Heart right ventricle (tissue), 16 donors: ENCODE results near the gene KMO. TPM values are rescaled to one million over a fixed set of nuclear protein-coding genes. Genes with fewer than 3 reads are reported as not detected.

Source experiments
- ATAC-seq, 8 donors: fragments of 200-7000 bp; cut with Tn5 transposase; one replicate each; pipeline ENCODE4 v1.9.1; 2020; ENCODE audit warnings: mild to moderate bottlenecking in 8 of 8, moderate library complexity in 8 of 8, moderate number of reproducible peaks in 1 of 8
- DNase-seq, 2 donors: peaks; one replicate each; pipeline ENCODE4 v3.0.0-alpha.2; 2020
- H3K27ac ChIP-seq, 10 donors: fragments of 200-600 bp; sonication (generic) in 2 of 10; one replicate each; pipeline versions ENCODE4 v1.5.0 to v1.8.0; 2020 to 2022; ENCODE audit warnings: mild to moderate bottlenecking in 3 of 10
- H3K27me3 ChIP-seq, 7 donors: fragments of 200-600 bp; one replicate each; pipeline ENCODE4 v1.8.0; 2021 to 2022; ENCODE audit warnings: mild to moderate bottlenecking in 2 of 7
- H3K36me3 ChIP-seq, 9 donors: fragments of 200-600 bp; sonication (generic) in 1 of 9; one replicate each; pipeline versions ENCODE4 v1.5.0 to v1.8.0; 2020 to 2022; ENCODE audit warnings: mild to moderate bottlenecking in 2 of 9
- H3K4me1 ChIP-seq, 9 donors: fragments of 200-600 bp; sonication (generic) in 1 of 9; one replicate each; pipeline versions ENCODE4 v1.5.0 to v1.8.0; 2020 to 2022; ENCODE audit warnings: mild to moderate bottlenecking in 4 of 9
- H3K4me3 ChIP-seq, 10 donors: fragments of 200-600 bp; sonication (generic) in 2 of 10; one replicate each; pipeline versions ENCODE4 v1.5.0 to v1.8.0; 2020 to 2022; ENCODE audit warnings: mild to moderate bottlenecking in 7 of 10, moderate library complexity in 2 of 10
- H3K9me3 ChIP-seq, 11 donors: fragments of 200-600 bp in 10 of 11; sonication (generic) in 2 of 11; one replicate each; pipeline versions ENCODE4 v1.5.0 to v1.8.0; 2013 to 2022; ENCODE audit warnings: mild to moderate bottlenecking in 2 of 11, control low read depth in 1 of 11, moderate library complexity in 1 of 11
- WGBS, 2 donors: extraction: QIAGEN DNeasy Blood & Tissue Kit; methylation state at CpG; one replicate each; pipeline ENCODE4 v1.1.7; 2013; ENCODE audit warnings: inconsistent platforms in 1 of 2; 5-methylcytosine and 5-hydroxymethylcytosine counted together
- intact Hi-C, 10 donors: fragments of 100-400 bp; cut with DNase I; formaldehyde crosslinking; loops; one replicate each; pipeline versions ENCODE4 v1.11.1 to v1.14.2; 2022
- polyA plus RNA-seq, 2 donors: library from polyadenylated mRNA; stranded (reverse); fragments of 200-250 nt; gene quantifications; one replicate each; pipeline ENCODE4 v1.2.3, GENCODE V29; 2013
- total RNA-seq, 10 donors: library from RNA; stranded (reverse); fragmentation: NEBNext Ultra II Directional in 3 of 10; extraction: Animal tissue kit (Norgen Biotek cat#: 25700) in 3 of 10; gene quantifications; one replicate each; pipeline versions ENCODE4 v1.2.1 to v1.2.4, GENCODE V29; 2021 to 2023
- TF ChIP-seq, protein P1 (sequence below), 9 donors: fragments of 200-600 bp; sonication (generic) in 2 of 9; IDR thresholded peaks; one replicate each; pipeline versions ENCODE4 v1.5.0 to v1.8.0; 2021 to 2022; ENCODE audit warnings: antibody characterized with exemption in 9 of 9, mild to moderate bottlenecking in 5 of 9, moderate library complexity in 1 of 9
- donor health status: Arrhythmogenic right ventricular cardiomyopathy.
- donor health status: ischemic (EF 13 %, LVEDD 7.1; RV severe dilation, severe dysfunction).
- donor health status: healthy with polysubstance abuse.
- donor health status: DM: no; HTN: yes; CAD: no.
- donor health status: DM: no; HTN: no; CAD: no.
- donor health status: ischemic (EF 25% LVEDD 6.9; RV normal size, moderate dysfunction).
- donor health status: ischemic (EF 25% LVEDD 5.7; RV mildly dilated, moderate dysfunction).
- donor health status: healthy.
- donor health status: DM: yes; HTN: yes; CAD: no.
- donor health status: Ischemic cardiomyopathy.
- donor health status: ischemic (EF 35%, LVEDD 5.7; RV mildly dilated, moderate dysfunction).
- donor health status: nonischemic (EF 11% LVEDD 7.7; RV severe dilation, severe dysfunction).
- donor health status: DM: yes; HTN: yes; CAD: no.
- donor health status: PGD.
- donor health status: ischemic (EF 29% LVEDD 5.4; RV normal size, mild dysfunction).
- donor health status: nonischemic (EF 23%, LVEDD 6.1; RV moderate dilation, normal function).

The KMO gene
- total and polyA plus RNA-seq, 12 donors: 0.05 to 1.4 (median 0.29) TPM; not detected in 4

DNA sequence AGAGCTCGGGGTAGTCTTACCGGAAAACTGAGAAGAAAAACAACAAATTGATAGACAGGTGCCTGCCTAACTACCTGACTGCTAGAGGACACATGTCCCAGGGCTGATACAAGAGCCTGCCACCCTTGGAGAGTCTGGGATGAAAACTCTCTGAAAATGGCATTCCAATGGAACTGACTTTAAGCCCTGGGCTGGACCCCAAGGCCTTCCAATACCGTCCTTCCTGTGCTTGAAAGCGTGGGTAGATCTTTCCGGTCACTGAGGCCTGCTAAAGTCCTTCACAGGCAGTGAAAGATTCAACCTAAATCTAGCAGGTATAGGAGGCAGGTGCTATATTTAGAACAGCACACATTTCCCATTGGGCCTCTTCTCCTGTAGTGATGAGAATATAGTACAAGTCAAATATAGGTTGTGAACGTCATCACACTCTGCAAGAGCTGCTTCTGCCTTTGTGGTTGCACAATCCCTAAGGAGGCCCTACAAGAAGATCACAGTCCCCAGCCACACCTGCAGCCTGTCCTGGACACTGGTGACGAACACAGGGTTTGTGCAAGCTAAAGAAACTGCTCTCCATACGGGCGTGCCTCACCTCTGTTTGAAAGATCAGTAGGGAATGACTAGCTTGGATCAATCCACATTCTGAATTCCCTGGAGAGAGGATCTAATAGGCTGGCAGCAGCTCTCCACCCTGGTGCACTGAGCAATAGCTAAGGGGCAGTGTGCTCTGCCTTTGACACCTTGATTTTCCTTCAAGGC lies 108.9 kb downstream of the KMO start:
- no peak for DNase-seq
- Histone ChIP-seq H3K4me1 (peaks cover 0 to 39% (median 12%) of the 10 kb centered on the region in 9 donors), H3K4me3 (peak overlapping the region in 8 of 10 donors; percentile 10 to 100 (median 92)), H3K27ac (peak overlapping the region in 7 of 10 donors; percentile 42 to 91 (median 77)), H3K9me3 (peaks cover 0 to 20% (median 0%) of the 10 kb centered on the region in 11 donors), H3K27me3 (no peaks in the 10 kb centered on the region), H3K36me3 (no peaks in the 10 kb centered on the region)
- ATAC-seq: no peak
- 87 to 88% methylated on average over 9 of the region's 9 CpGs for WGBS, 2 donors
- intact Hi-C loops: loop anchor here in 2 of 10 donors (5.0 to 10.0 kb wide), 2 partner anchors 124 to 204 kb away; partner anchors contain the start of genes EXO1 (in 1 of the 2) and FH (in 1 of the 2)
- TF ChIP-seq, protein P1, sequence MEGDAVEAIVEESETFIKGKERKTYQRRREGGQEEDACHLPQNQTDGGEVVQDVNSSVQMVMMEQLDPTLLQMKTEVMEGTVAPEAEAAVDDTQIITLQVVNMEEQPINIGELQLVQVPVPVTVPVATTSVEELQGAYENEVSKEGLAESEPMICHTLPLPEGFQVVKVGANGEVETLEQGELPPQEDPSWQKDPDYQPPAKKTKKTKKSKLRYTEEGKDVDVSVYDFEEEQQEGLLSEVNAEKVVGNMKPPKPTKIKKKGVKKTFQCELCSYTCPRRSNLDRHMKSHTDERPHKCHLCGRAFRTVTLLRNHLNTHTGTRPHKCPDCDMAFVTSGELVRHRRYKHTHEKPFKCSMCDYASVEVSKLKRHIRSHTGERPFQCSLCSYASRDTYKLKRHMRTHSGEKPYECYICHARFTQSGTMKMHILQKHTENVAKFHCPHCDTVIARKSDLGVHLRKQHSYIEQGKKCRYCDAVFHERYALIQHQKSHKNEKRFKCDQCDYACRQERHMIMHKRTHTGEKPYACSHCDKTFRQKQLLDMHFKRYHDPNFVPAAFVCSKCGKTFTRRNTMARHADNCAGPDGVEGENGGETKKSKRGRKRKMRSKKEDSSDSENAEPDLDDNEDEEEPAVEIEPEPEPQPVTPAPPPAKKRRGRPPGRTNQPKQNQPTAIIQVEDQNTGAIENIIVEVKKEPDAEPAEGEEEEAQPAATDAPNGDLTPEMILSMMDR (IDR thresholded peaks at IDR 0.05): no peak

DNA sequence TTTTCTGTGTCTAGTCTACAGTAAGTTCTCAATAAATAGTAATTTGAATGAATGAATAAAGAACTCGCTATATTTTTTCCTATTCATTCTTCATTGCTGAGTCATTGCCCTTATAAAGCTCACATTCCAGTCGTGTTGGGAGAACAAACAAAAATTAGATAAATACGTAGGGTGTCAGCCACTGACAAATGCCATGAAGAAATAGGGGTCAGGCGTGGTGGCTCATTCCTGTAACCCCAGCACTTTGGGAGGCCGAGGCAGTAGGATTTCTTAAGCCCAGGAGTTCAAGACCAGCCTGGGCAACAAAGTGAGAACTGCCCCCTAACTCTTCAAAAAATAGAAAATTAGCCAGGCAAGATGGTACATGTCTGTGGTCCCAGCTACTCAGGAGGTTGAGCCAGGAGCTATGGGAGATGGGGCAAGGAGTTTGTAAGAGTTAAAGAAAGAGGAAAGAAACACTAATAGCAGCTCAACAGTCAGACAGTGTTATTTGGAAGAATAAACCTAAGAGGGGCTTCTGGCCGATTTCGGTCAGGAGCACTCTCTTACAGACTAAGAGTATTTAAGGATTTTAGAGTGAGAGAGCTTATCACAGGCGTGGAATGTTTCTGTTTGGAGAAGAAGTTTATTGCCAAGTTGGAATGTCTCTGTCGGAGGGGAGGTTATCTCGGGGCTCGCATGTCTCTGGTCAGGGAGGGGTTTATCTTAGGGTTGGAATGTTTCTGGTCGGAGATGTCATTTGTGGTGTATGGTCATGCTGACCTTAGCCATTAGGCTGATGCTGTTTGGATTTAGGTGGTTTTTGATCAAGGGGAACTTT lies 109.8 kb downstream of the KMO start:
- H3K4me3 ChIP-seq: no peak overlapping the region
- intact Hi-C loops: loop anchor here in 2 of 10 donors (5.0 to 10.0 kb wide), 2 partner anchors 125 to 203 kb away; partner anchors contain the start of genes EXO1 (in 1 of the 2) and FH (in 1 of the 2)
- H3K4me1 ChIP-seq: peaks cover 0 to 29% (median 12%) of the 10 kb centered on the region in 9 donors
- peaks cover 0 to 20% (median 0%) of the 10 kb centered on the region in 11 donors for H3K9me3 ChIP-seq
- no peaks in the 10 kb centered on the region for H3K36me3 ChIP-seq
- TF ChIP-seq, protein P1 (IDR thresholded peaks at IDR 0.05): no peak
- DNase-seq (no peak), ATAC-seq (no peak)
- 63 to 68% methylated on average over 12 of the region's 12 CpGs for WGBS, 2 donors
- no peak overlapping the region for H3K27ac ChIP-seq
- no peaks in the 10 kb centered on the region for H3K27me3 ChIP-seq

DNA sequence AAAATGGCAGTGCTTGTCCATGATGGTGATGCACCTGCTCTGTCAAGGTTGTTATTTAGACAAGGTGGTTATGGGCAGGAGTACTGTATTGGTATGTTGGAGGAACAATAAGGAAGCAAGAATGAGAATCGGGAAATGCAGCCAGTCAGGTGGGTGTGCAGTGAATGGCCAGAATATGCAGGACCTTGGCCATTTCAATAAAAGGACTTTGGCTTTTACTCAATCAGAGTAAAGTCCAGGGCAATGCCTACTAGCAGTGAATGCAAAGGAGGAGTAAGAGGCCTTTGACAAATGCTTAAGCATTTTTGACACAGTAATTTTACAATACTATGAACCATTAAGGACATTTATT lies 110.4 kb downstream of the KMO start:
- no peak overlapping the region for H3K27ac ChIP-seq
- peaks cover 0 to 20% (median 0%) of the 10 kb centered on the region in 11 donors for H3K9me3 ChIP-seq
- intact Hi-C loops: loop anchor here in 2 of 10 donors (5.0 to 10.0 kb wide), 2 partner anchors 125 to 202 kb away; partner anchors contain the start of genes EXO1 (in 1 of the 2) and FH (in 1 of the 2)
- no peaks in the 10 kb centered on the region for H3K27me3 ChIP-seq
- TF ChIP-seq, protein P1 (IDR thresholded peaks at IDR 0.05): no peak
- 94 to 96% methylated on average over 1 of the region's 1 CpG for WGBS, 2 donors
- no peaks in the 10 kb centered on the region for H3K36me3 ChIP-seq
- H3K4me3 ChIP-seq: no peak overlapping the region
- DNase-seq (no peak), ATAC-seq (no peak)
- H3K4me1 ChIP-seq: peaks cover 0 to 23% (median 12%) of the 10 kb centered on the region in 9 donors

- TF ChIP-seq, protein P1 (IDR thresholded peaks at IDR 0.05): no peak
- H3K27me3 ChIP-seq: peaks cover 0 to 1% (median 0%) of the 10 kb centered on the region in 7 donors
- no peaks in the 10 kb centered on the region for H3K36me3 ChIP-seq
- 93 to 97% methylated on average over 2 of the region's 2 CpGs for WGBS, 2 donors
- H3K9me3 ChIP-seq: peaks cover 0 to 20% (median 0%) of the 10 kb centered on the region in 11 donors
- no peak for ATAC-seq
- no peak overlapping the region for H3K27ac ChIP-seq
- intact Hi-C loops: loop anchor here in 2 of 10 donors (5.0 to 10.0 kb wide), 2 partner anchors 127 to 201 kb away; partner anchors contain the start of genes EXO1 (in 1 of the 2) and FH (in 1 of the 2)
- DNase-seq: no peak
- no peak overlapping the region for H3K4me3 ChIP-seq
- H3K4me1 ChIP-seq: peaks cover 0 to 7% (median under 1%) of the 10 kb centered on the region in 9 donors
Observed at GRCh38 chr1:241644259-241644658, 112.1 kb downstream of the KMO start.
